HEK293 (cell line): ENCODE data around the gene CDC42BPA.

Source experiments
- CTCF ChIA-PET: fragments of 350-600 bp; formaldehyde crosslinking; extraction: SDS; loops from one replicate; lab custom pipeline; 2021; ENCODE audit warnings: antibody characterized with exemption; lab: Yijun Ruan, JAX
- POLR2A ChIA-PET: fragments of 300-600 bp; formaldehyde crosslinking; extraction: SDS; loops from one replicate; lab custom pipeline; 2020; ENCODE audit warnings: antibody characterized with exemption, inconsistent platforms; lab: Yijun Ruan, JAX
- H3K27ac ChIP-seq: fragments of 200-500 bp; sonication (Bioruptor generic); 2 replicates; pipeline ENCODE4 v1.5.1; 2014; ENCODE audit warnings: low read depth, low read length, control low read depth, inconsistent platforms; ENCODE audit errors: extremely low read depth
- H3K36me3 ChIP-seq, 2 experiments: fragments of 200-500 bp in 1 of 2; sonication (Bioruptor generic) in 1 of 2; 1 replicate in 1 of 2; 2 replicates in 1 of 2; pipeline ENCODE4 v1.5.1; 2014 to 2017; ENCODE audit warnings: inconsistent platforms in 2 of 2, low read length in 2 of 2; ENCODE audit not compliant: control insufficient read depth in 2 of 2, insufficient read depth in 1 of 2
- H3K4me1 ChIP-seq: fragments of 200-500 bp; sonication (Bioruptor generic); 2 replicates; pipeline ENCODE4 v1.5.1; 2014; ENCODE audit warnings: mild to moderate bottlenecking, low read length, inconsistent platforms; ENCODE audit not compliant: control insufficient read depth, insufficient read depth
- H3K4me3 ChIP-seq: 2 replicates; pipeline ENCODE4 v1.5.1; 2011; ENCODE audit warnings: low read depth, mild to moderate bottlenecking, control low read depth, low read length, moderate library complexity
- H3K9me3 ChIP-seq: fragments of 200-500 bp; sonication (Bioruptor generic); 2 replicates; pipeline ENCODE4 v1.5.1; 2014; ENCODE audit warnings: low read depth, low read length, inconsistent platforms; ENCODE audit not compliant: control insufficient read depth, insufficient read depth
- AEBP2 ChIP-seq: fragments of 450-650 bp; formaldehyde crosslinking; IDR thresholded peaks from 2 replicates; pipeline ENCODE4 v1.5.1; 2016; ENCODE audit warnings: missing biosample characterization, missing genetic modification characterization, borderline replicate concordance
- HIC1 ChIP-seq: fragments of 450-650 bp; formaldehyde crosslinking; IDR thresholded peaks from 2 replicates; pipeline ENCODE4 v1.5.1; 2016; ENCODE audit warnings: missing biosample characterization, missing genetic modification characterization
- OSR2 ChIP-seq: fragments of 450-650 bp; formaldehyde crosslinking; IDR thresholded peaks from 2 replicates; pipeline ENCODE4 v1.5.1; 2016; ENCODE audit warnings: missing biosample characterization, missing genetic modification characterization
- RBAK ChIP-seq: fragments of 450-650 bp; formaldehyde crosslinking; IDR thresholded peaks from 2 replicates; pipeline ENCODE4 v1.5.1; 2016; ENCODE audit warnings: missing biosample characterization, missing genetic modification characterization
- SCRT1 ChIP-seq: fragments of 450-650 bp; formaldehyde crosslinking; IDR thresholded peaks from 2 replicates; pipeline ENCODE4 v1.5.1; 2016; ENCODE audit warnings: missing biosample characterization, missing genetic modification characterization, borderline replicate concordance
- SETDB1 ChIP-seq: IDR thresholded peaks from one replicate; pipeline ENCODE4 v1.6.1; 2017; ENCODE audit warnings: mild to moderate bottlenecking, low read length, moderate library complexity, mixed read lengths; ENCODE audit not compliant: insufficient read length
- ZBTB20 ChIP-seq: fragments of 450-650 bp; formaldehyde crosslinking; IDR thresholded peaks from 2 replicates; pipeline ENCODE4 v1.5.1; 2016; ENCODE audit warnings: missing biosample characterization, missing genetic modification characterization
- ZBTB6 ChIP-seq: fragments of 450-650 bp; formaldehyde crosslinking; IDR thresholded peaks from 2 replicates; pipeline ENCODE4 v1.5.1; 2017; ENCODE audit warnings: missing biosample characterization, missing genetic modification characterization
- ZNF132 ChIP-seq: fragments of 450-650 bp; formaldehyde crosslinking; IDR thresholded peaks from 2 replicates; pipeline ENCODE4 v1.5.1; 2017; ENCODE audit warnings: missing biosample characterization, missing genetic modification characterization, borderline replicate concordance
- ZNF140 ChIP-seq: fragments of 450-650 bp; formaldehyde crosslinking; IDR thresholded peaks from 2 replicates; pipeline ENCODE4 v1.5.1; 2016; ENCODE audit warnings: missing biosample characterization, missing genetic modification characterization
- ZNF157 ChIP-seq: fragments of 450-650 bp; formaldehyde crosslinking; IDR thresholded peaks from 2 replicates; pipeline ENCODE4 v1.5.1; 2016; ENCODE audit warnings: missing biosample characterization, missing genetic modification characterization
- ZNF18 ChIP-seq: fragments of 450-650 bp; formaldehyde crosslinking; IDR thresholded peaks from 2 replicates; pipeline ENCODE4 v1.5.1; 2016; ENCODE audit warnings: missing biosample characterization, missing genetic modification characterization
- ZNF223 ChIP-seq: fragments of 450-650 bp; formaldehyde crosslinking; IDR thresholded peaks from 2 replicates; pipeline ENCODE4 v1.5.1; 2016; ENCODE audit warnings: missing biosample characterization, missing genetic modification characterization
- ZNF23 ChIP-seq: fragments of 450-650 bp; formaldehyde crosslinking; IDR thresholded peaks from 2 replicates; pipeline ENCODE4 v1.5.1; 2016; ENCODE audit warnings: missing biosample characterization, missing genetic modification characterization, borderline replicate concordance
- ZNF274 ChIP-seq, 2 experiments: fragments of 200-500 bp in 1 of 2; fragments of 450-650 bp in 1 of 2; sonication (Bioruptor generic) in 1 of 2; formaldehyde crosslinking in 1 of 2; IDR thresholded peaks; 2 replicates each; pipeline versions ENCODE4 v1.5.1 to v1.6.1; 2014 to 2016; ENCODE audit warnings: borderline replicate concordance in 1 of 2, inconsistent platforms in 1 of 2, low read length in 1 of 2, missing biosample characterization in 1 of 2, missing genetic modification characterization in 1 of 2
- ZNF335 ChIP-seq: fragments of 450-650 bp; formaldehyde crosslinking; conservative IDR thresholded peaks from 2 replicates; pipeline ENCODE4 v1.5.1; 2016; ENCODE audit warnings: missing biosample characterization, missing genetic modification characterization
- ZNF391 ChIP-seq: fragments of 450-650 bp; formaldehyde crosslinking; IDR thresholded peaks from 2 replicates; pipeline ENCODE4 v1.5.1; 2016; ENCODE audit warnings: low read depth, missing biosample characterization, missing genetic modification characterization, borderline replicate concordance
- ZNF416 ChIP-seq: fragments of 450-650 bp; formaldehyde crosslinking; IDR thresholded peaks from 2 replicates; pipeline ENCODE4 v1.5.1; 2016; ENCODE audit warnings: missing biosample characterization, missing genetic modification characterization
- ZNF529 ChIP-seq: fragments of 450-650 bp; formaldehyde crosslinking; IDR thresholded peaks from 2 replicates; pipeline ENCODE4 v1.5.1; 2017; ENCODE audit warnings: missing genetic modification characterization, missing biosample characterization; ENCODE audit not compliant: insufficient replicate concordance
- ZNF544 ChIP-seq: fragments of 450-650 bp; formaldehyde crosslinking; IDR thresholded peaks from 2 replicates; pipeline ENCODE4 v1.5.0; 2017; ENCODE audit warnings: missing biosample characterization, missing genetic modification characterization
- ZNF560 ChIP-seq: fragments of 450-650 bp; formaldehyde crosslinking; IDR thresholded peaks from 2 replicates; pipeline ENCODE4 v1.5.1; 2017; ENCODE audit warnings: missing biosample characterization, missing genetic modification characterization, borderline replicate concordance
- ZNF600 ChIP-seq: fragments of 450-650 bp; formaldehyde crosslinking; IDR thresholded peaks from 2 replicates; pipeline ENCODE4 v1.5.1; 2016; ENCODE audit warnings: missing biosample characterization, missing genetic modification characterization
- ZNF610 ChIP-seq: fragments of 450-650 bp; formaldehyde crosslinking; IDR thresholded peaks from 2 replicates; pipeline ENCODE4 v1.5.1; 2016; ENCODE audit warnings: missing biosample characterization, missing genetic modification characterization, borderline replicate concordance
- ZNF621 ChIP-seq: fragments of 450-650 bp; formaldehyde crosslinking; IDR thresholded peaks from 2 replicates; pipeline ENCODE4 v1.5.1; 2017; ENCODE audit warnings: missing biosample characterization, missing genetic modification characterization
- ZNF747 ChIP-seq: fragments of 450-650 bp; formaldehyde crosslinking; IDR thresholded peaks from 2 replicates; pipeline ENCODE4 v1.5.1; 2016; ENCODE audit warnings: missing biosample characterization, missing genetic modification characterization
- ZNF76 ChIP-seq: fragments of 450-650 bp; formaldehyde crosslinking; IDR thresholded peaks from 2 replicates; pipeline ENCODE4; 2016; ENCODE audit warnings: low read depth, missing biosample characterization, missing genetic modification characterization, borderline replicate concordance
- ZSCAN30 ChIP-seq: fragments of 450-650 bp; IDR thresholded peaks from 2 replicates; pipeline ENCODE4 v1.5.1; 2018; ENCODE audit warnings: missing biosample characterization, mild to moderate bottlenecking, missing genetic modification characterization, moderate library complexity
- TF ChIP-seq, protein P1 (sequence below): fragments of 450-650 bp; formaldehyde crosslinking; IDR thresholded peaks from 2 replicates; pipeline ENCODE4 v1.5.1; 2016; ENCODE audit warnings: missing biosample characterization, missing genetic modification characterization

CDC42BPA gene

GRCh38 chr1:227272428-227272827, 45.9 kb downstream of the CDC42BPA start:
- Histone ChIP-seq H3K4me1 (peaks cover 4% of the 10 kb centered on the region; the same call in 1 of the 2 replicates), H3K36me3 (no peaks in the 10 kb centered on the region), H3K9me3 (no peaks in the 10 kb centered on the region), H3K4me3 (no peak overlapping the region), H3K27ac (no peak overlapping the region)
- POLR2A ChIA-PET = no interaction called here
- TF ChIP-seq ZNF335 (tag by site-specific recombination) = no peak
- no peak for TF ChIP-seq SCRT1 (tag by site-specific recombination)
- TF ChIP-seq SETDB1 = no peak
- no peak for TF ChIP-seq ZNF610 (tag by site-specific recombination)
- no peak for TF ChIP-seq ZNF140 (tag by site-specific recombination)
- TF ChIP-seq ZNF621 (tag by site-specific recombination) = no peak
- no peak for TF ChIP-seq RBAK (tag by site-specific recombination)
- TF ChIP-seq ZNF223 = no peak
- TF ChIP-seq ZSCAN30 (tag by site-specific recombination) = no peak
- no peak for TF ChIP-seq ZBTB6 (tag by site-specific recombination)
- TF ChIP-seq, protein P1, sequence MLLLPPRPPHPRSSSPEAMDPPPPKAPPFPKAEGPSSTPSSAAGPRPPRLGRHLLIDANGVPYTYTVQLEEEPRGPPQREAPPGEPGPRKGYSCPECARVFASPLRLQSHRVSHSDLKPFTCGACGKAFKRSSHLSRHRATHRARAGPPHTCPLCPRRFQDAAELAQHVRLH (tag by site-specific recombination) = no peak
- TF ChIP-seq ZNF391 = no peak
- TF ChIP-seq ZNF157 (tag by site-specific recombination) = no peak
- TF ChIP-seq ZNF529 (tag by site-specific recombination) = no peak
- CTCF ChIA-PET = interaction anchor here (0.6 kb wide), 2 partner anchors 48 to 322 kb away, joined by 3 to 4 read pairs; no protein-coding TSS in a partner anchor

- POLR2A ChIA-PET = no interaction called here
Observed at GRCh38 chr1:227270554-227270953, 47.7 kb downstream of the CDC42BPA start.

DNA sequence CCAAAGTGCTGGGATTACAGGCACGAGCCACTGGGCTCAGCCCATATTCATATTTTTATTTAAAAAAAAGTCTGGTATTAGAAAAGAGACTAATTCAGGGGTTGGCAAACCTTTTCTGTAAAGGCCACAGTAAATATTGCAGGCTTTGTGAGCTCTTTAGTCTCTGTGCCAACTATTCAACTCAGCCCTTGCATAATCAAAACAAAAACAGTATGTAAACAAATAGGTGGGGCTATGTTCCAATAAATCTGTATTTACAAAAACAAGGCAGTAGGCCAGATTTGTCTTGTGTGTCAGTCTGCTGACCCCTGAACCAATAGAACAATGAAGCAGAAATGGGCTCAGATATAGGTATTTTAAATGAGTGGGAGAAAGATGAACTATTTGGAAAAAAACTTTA, 49.3 kb downstream of the CDC42BPA start:
- Histone ChIP-seq H3K4me3 (no peak overlapping the region), H3K9me3 (no peaks in the 10 kb centered on the region), H3K4me1 (peaks cover 9% of the 10 kb centered on the region; the same call in 1 of the 2 replicates), H3K27ac (no peak overlapping the region), H3K36me3 (no peaks in the 10 kb centered on the region)
- CTCF ChIA-PET = no interaction called here
- POLR2A ChIA-PET = no interaction called here
- TF ChIP-seq ZNF560 = no peak
- TF ChIP-seq ZNF132 (tag by site-specific recombination) = no peak
- TF ChIP-seq AEBP2 (tag by site-specific recombination) = no peak
- TF ChIP-seq ZNF274 (IDR thresholded peaks at IDR 0.05; ENCODE audit: low read length) = no peak
- no peak for TF ChIP-seq ZNF274 (tag by site-specific recombination; IDR thresholded peaks at IDR 0.05; ENCODE audit: borderline replicate concordance)
- no peak for TF ChIP-seq ZNF76 (tag by site-specific recombination)
- TF ChIP-seq ZNF18 = no peak

More at GRCh38 chr1:227270554-227270953, 47.7 kb downstream of the CDC42BPA start:
- H3K9me3 ChIP-seq = no peaks in the 10 kb centered on the region
- CTCF ChIA-PET = no interaction called here
- peaks cover 9% of the 10 kb centered on the region; the same call in 1 of the 2 replicates for H3K4me1 ChIP-seq
- H3K4me3 ChIP-seq = no peak overlapping the region
- no peak overlapping the region for H3K27ac ChIP-seq
- no peak for TF ChIP-seq ZNF23 (tag by site-specific recombination)
- no peak for TF ChIP-seq ZNF600
- no peak for TF ChIP-seq ZBTB20 (tag by site-specific recombination)
- TF ChIP-seq OSR2 (tag by site-specific recombination) = no peak
- no peak for TF ChIP-seq ZNF747 (tag by site-specific recombination)
- no peak for TF ChIP-seq ZNF544 (tag by site-specific recombination)
- no peak for TF ChIP-seq HIC1 (tag by site-specific recombination)
- no peak for TF ChIP-seq ZNF416 (tag by site-specific recombination)
- H3K36me3 ChIP-seq = no peaks in the 10 kb centered on the region
